Raji (cell line): ENCODE measurements around the gene C19orf12.

Experiments used
- POLR2A ChIP-seq: IDR thresholded peaks from 2 replicates; pipeline ENCODE4 v1.6.1; 2011; ENCODE audit warnings: low read depth, low read length, control low read depth; ENCODE audit not compliant: insufficient read depth

Gene C19orf12

GRCh38 chr19:29745253-29745652, 30.2 kb upstream of the C19orf12 start:
- TF ChIP-seq POLR2A, result no peak

- TF ChIP-seq POLR2A, result no peak
These were observed 28.6 kb upstream of the C19orf12 start for GRCh38 chr19:29743681-29744080.

GRCh38 chr19:29741776-29742175, 26.7 kb upstream of the C19orf12 start:
- no peak for TF ChIP-seq POLR2A

- no peak for TF ChIP-seq POLR2A
These were observed 26.2 kb upstream of the C19orf12 start for GRCh38 chr19:29741226-29741625.

GRCh38 chr19:29737461-29738000, 22.5 kb upstream of the C19orf12 start:
- no peak for TF ChIP-seq POLR2A

GRCh38 chr19:29735829-29736228, 20.8 kb upstream of the C19orf12 start:
- no peak for TF ChIP-seq POLR2A

- no peak for TF ChIP-seq POLR2A
These were observed 16.3 kb upstream of the C19orf12 start for GRCh38 chr19:29731331-29731850.

- TF ChIP-seq POLR2A, result no peak
These were observed 12.8 kb upstream of the C19orf12 start for GRCh38 chr19:29727906-29728305.

- no peak for TF ChIP-seq POLR2A
These were observed 9.7 kb upstream of the C19orf12 start for GRCh38 chr19:29724746-29725145.

GRCh38 chr19:29724102-29724641, 9.1 kb upstream of the C19orf12 start:
- TF ChIP-seq POLR2A, result no peak

GRCh38 chr19:29717051-29717450, 2.0 kb upstream of the C19orf12 start:
- TF ChIP-seq POLR2A, result peak; percentile 7; the same call in 1 of the 2 replicates

GRCh38 chr19:29715701-29716581, 880 bp upstream of the C19orf12 start:
- no peak; the same call in 1 of the 2 replicates for TF ChIP-seq POLR2A

GRCh38 chr19:29714371-29714952, 599 bp downstream of the C19orf12 start:
- TF ChIP-seq POLR2A, result no peak

GRCh38 chr19:29712744-29713516, 2.1 kb downstream of the C19orf12 start:
- no peak for TF ChIP-seq POLR2A
